GM12873 (cell line): Measurements from ENCODE around the gene TTLL5.

Experiments
- TF ChIP-seq, protein P1 (sequence below): IDR thresholded peaks from 2 replicates; pipeline ENCODE4 v1.5.1; 2012; ENCODE audit warnings: low read depth, mild to moderate bottlenecking, moderate library complexity, low read length, control low read depth; ENCODE audit not compliant: insufficient read depth; ENCODE audit errors: missing control alignments

The TTLL5 gene

DNA sequence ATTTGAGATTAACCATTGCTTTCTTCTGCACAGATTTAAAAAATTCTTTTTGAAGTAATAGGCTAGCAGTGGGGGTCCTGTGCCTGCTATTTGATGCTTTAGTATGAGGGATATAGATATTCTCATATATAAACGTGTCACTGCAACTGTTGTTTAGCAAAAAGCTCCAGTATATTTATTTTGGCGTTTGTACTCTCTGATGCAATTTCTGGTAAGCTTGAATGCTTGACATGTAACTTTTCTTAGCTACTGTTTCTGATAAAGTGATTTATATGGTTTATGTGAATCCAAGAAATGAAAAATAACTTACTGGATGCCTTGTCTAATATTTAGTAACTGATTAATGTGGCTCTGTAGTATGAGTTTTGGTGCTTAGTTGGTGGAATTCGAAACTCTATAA, 77.1 kb downstream of the TTLL5 start:
- TF ChIP-seq, protein P1, sequence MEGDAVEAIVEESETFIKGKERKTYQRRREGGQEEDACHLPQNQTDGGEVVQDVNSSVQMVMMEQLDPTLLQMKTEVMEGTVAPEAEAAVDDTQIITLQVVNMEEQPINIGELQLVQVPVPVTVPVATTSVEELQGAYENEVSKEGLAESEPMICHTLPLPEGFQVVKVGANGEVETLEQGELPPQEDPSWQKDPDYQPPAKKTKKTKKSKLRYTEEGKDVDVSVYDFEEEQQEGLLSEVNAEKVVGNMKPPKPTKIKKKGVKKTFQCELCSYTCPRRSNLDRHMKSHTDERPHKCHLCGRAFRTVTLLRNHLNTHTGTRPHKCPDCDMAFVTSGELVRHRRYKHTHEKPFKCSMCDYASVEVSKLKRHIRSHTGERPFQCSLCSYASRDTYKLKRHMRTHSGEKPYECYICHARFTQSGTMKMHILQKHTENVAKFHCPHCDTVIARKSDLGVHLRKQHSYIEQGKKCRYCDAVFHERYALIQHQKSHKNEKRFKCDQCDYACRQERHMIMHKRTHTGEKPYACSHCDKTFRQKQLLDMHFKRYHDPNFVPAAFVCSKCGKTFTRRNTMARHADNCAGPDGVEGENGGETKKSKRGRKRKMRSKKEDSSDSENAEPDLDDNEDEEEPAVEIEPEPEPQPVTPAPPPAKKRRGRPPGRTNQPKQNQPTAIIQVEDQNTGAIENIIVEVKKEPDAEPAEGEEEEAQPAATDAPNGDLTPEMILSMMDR: no peak

DNA sequence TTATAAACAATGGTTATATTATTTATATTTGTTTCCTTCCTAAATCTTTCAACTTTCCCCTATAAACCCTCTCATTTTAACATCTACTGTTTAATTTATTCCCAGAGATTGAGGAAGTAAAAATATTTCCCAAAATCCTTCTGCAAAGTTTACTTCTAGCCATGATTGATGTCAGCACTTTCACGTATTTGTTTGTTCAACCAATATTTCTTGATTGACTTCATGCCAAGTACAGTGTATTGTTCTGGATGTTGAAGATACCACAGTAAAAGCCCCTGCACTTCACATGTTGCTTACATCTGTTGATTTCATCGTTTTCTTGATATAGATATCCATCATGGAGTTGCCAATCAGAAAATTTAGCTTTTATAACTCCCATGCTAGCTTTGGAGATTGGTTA, 81.8 kb downstream of the TTLL5 start:
- TF ChIP-seq, protein P1: no peak

DNA sequence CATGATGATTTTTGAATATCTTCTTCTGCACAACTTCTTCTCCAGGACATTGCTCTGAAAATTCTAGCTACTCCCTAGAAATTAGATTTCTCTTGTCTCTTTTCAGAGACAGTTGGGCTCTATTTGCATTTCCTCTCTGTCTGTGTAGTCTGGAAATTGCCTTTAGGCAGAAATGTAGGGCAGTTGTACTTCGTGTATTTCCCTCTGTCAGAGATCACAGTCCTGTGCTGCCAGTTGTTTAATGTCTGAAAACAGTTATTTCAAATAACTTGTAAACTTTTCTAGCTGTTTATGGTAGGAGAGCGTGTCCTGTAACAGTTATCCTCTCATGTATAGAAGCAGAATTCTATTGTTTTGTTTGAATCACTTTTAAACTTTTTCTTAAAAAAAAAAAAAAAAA, 86.9 kb downstream of the TTLL5 start:
- TF ChIP-seq, protein P1: no peak

DNA sequence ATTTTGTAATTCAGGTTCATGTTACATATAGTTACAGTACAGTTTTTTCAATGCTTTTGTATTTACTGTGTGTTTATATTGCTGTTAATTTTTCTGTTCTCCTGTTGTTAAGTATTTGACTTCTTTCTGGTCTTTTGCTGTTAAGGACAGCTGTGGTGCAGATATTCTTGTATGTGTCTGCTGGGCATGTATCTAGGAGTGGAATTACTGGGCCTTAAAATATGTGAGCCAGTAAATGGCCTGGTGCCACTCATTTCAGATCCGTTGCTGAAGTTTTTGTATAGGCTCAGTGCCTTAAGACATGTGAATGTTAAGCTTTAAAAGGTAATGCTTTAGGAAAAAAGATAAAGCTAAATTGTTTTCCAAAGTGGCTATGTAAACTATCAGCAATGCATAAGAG, 87.3 kb downstream of the TTLL5 start:
- TF ChIP-seq, protein P1: no peak

DNA sequence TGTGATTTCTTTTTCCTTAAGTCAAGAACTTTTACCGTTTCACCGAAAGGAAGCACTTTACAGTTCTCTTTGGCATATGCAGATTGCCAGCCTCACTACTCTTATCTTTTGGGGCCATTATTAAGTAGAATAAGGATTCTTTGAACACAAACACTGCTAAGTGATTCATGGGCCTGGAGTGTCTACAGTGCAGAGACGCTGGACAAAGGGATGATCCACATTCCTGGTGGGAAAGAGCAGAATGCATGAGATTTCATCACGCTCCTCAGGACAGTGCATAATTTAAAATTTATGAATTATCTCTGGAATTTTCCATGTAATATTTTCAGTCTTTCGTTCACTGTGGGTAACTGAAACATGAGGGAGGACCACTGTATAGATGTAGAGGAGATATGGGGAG, 90.2 kb downstream of the TTLL5 start:
- TF ChIP-seq, protein P1: no peak

DNA sequence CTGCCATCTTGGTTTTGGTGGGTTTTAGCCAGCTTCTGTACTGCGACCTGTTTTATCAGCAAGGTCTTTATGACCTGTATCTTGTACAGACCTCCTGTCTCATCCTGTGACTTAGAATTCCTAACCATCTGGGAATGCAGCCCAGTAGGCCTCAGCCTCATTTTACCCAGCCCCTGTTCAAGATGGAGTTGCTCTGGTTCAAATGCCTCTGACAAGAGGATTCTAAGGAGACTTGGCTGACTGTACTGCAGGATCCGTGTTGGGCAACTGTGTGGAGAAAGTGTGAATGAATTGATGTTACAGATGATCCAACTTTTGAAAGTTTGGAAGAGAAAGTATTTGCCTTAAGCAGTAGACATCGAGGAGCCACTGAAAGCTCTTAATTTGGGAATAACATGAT, 91.0 kb downstream of the TTLL5 start:
- TF ChIP-seq, protein P1: no peak

DNA sequence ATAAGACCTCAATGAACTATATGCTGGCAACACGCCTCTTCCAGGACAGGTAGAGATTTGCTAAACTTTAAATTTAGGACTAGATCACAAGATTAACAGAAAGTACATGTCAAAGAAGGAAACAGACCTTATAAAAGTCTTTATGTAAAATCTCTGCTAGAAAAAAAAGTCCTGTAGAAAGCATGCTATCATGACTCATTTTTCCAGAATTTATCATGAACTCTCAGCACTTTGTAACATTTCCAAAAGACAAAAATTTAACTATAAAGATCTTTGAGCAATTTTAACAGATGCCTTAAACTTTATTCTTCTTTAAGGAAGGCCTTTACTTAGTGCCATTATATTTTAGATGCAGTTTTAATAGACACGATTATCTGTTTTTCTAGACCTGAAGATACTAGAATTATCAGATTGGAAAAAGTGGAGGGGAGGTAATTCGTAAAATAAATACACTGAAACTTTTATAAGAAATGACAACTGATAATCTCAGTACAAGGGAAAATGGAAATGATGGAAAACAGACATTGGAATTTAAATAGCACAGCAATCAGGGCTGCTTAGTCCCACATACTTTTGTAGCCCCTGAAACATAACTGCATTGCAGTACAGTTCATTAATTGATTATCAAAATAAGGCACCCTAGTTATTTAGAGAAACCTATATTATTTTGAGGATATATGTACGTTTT, 92.0 kb downstream of the TTLL5 start:
- TF ChIP-seq, protein P1: no peak

DNA sequence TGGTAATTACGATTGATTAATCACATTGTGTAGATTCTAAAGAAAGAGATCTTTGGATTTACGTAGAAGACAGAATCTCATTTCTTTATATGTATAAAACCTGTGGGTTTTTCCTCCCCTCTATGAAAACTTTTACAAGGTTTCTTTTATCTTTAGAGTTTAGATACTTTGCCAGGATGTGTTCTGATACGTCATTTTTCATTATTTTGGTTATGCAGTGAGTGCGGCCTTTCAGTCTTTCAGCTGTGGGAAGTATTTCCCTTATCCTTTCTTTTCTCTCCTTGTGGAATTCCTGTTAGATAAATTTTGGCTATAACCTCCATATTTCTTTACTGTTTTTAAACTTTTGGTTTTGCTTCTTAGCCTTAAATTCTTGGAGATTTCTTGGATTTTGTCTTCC, 92.7 kb downstream of the TTLL5 start:
- TF ChIP-seq, protein P1: no peak
